Esophagus muscularis mucosa (tissue), 4 donors: ENCODE results near the gene ZYX.

Source experiments
- CTCF ChIP-seq, 3 experiments: fragments of 200-600 bp in 2 of 3; fragments of 450-650 bp in 1 of 3; sonication (generic) in 2 of 3; IDR thresholded peaks; one replicate each; pipeline ENCODE4 v1.5.1; 2017 to 2019; ENCODE audit warnings: antibody characterized with exemption in 3 of 3, mild to moderate bottlenecking in 2 of 3, moderate library complexity in 1 of 3
- EP300 ChIP-seq: sonication (generic); formaldehyde crosslinking; IDR thresholded peaks from one replicate; pipeline ENCODE4 v1.6.1; 2017; ENCODE audit warnings: antibody characterized with exemption
- POLR2A ChIP-seq: fragments of 450-650 bp; IDR thresholded peaks from one replicate; pipeline ENCODE4 v1.6.1; 2017; ENCODE audit warnings: antibody characterized with exemption, moderate library complexity, mild to moderate bottlenecking, low read depth

GRCh38 chr7:143384148-143384547, 3.0 kb downstream of the ZYX start:
- no peak for TF ChIP-seq CTCF (IDR thresholded peaks at IDR 0.05)
- no peak for TF ChIP-seq POLR2A
- no peak for TF ChIP-seq EP300
